Measurements from ENCODE around the gene MIEF2.
A peak's percentile ranks its signal among the peaks of the same experiment; 100 is the strongest.
"Not testable (repeated sequence)": the region's sequence is repeated elsewhere in the genome, so short reads cannot be mapped to it uniquely, and the experiment has no call there.

The MIEF2 gene

GRCh38 chr17:18291718-18292540 lies 31.5 kb downstream of the MIEF2 start:
- DNase-seq (ENCODE audit: low read depth, low spot score) = no peak

- DNase-seq (ENCODE audit: low read depth, low spot score) = not testable (repeated sequence)
These were observed 37.6 kb downstream of the MIEF2 start for GRCh38 chr17:18298061-18298460.

GRCh38 chr17:18300725-18301480 lies 40.4 kb downstream of the MIEF2 start:
- DNase-seq (ENCODE audit: low read depth, low spot score) = no peak

- DNase-seq (ENCODE audit: low read depth, low spot score) = peak; percentile 59
These were observed 42.7 kb downstream of the MIEF2 start for GRCh38 chr17:18303206-18303605.

GRCh38 chr17:18309202-18309601 lies 48.7 kb downstream of the MIEF2 start:
- no peak for DNase-seq (ENCODE audit: low read depth, low spot score)

- DNase-seq (ENCODE audit: low read depth, low spot score) = peak; percentile 47
These were observed 53.7 kb downstream of the MIEF2 start for GRCh38 chr17:18314059-18314730.

GRCh38 chr17:18314731-18315561 lies 54.5 kb downstream of the MIEF2 start, which contains the start of the genes SMCR8 and TOP3A:
SMCR8 (plus strand) TSS chr17:18315293; CDS start chr17:18315790, 497 bp downstream.
TOP3A (minus strand) TSS chr17:18314994; CDS start chr17:18314778, 216 bp downstream.
- peak; percentile 97 for DNase-seq (ENCODE audit: low read depth, low spot score)

- no peak for DNase-seq (ENCODE audit: low read depth, low spot score)
These were observed 55.1 kb downstream of the MIEF2 start for GRCh38 chr17:18315562-18315922.

- no peak for DNase-seq (ENCODE audit: low read depth, low spot score)
These were observed 55.5 kb downstream of the MIEF2 start for GRCh38 chr17:18315961-18316360.

All from ELF-1 (cell line).